H1 (cell line): ENCODE data around the gene HDGFL3. TPM values are rescaled to one million over a fixed set of nuclear protein-coding genes. Genes with fewer than 3 reads are reported as not detected.

ENCODE experiments used
- CHD7 ChIP-seq: fragments of 300-600 bp; sonication (generic); IDR thresholded peaks from 2 replicates; pipeline ENCODE4 v1.7.1; 2012; ENCODE audit warnings: low read length, moderate library complexity, mild to moderate bottlenecking, inconsistent platforms; ENCODE audit not compliant: insufficient replicate concordance
- FOSL1 ChIP-seq: IDR thresholded peaks from 2 replicates; pipeline ENCODE4 v1.6.1; 2011; ENCODE audit warnings: mild to moderate bottlenecking, low read depth, low read length, moderate library complexity; ENCODE audit not compliant: insufficient read depth
- POLR2AphosphoS5 ChIP-seq: IDR thresholded peaks from 2 replicates; pipeline ENCODE4 v1.6.1; 2011; ENCODE audit warnings: low read depth, low read length
- SIX5 ChIP-seq: IDR thresholded peaks from 2 replicates; pipeline ENCODE4 v1.6.1; 2011; ENCODE audit warnings: mild to moderate bottlenecking, low read depth, low read length
- YY1 ChIP-seq: IDR thresholded peaks from 2 replicates; pipeline ENCODE4 v1.6.1; 2011; ENCODE audit warnings: low read depth, mild to moderate bottlenecking, low read length
- ZNF274 ChIP-seq: IDR thresholded peaks from 2 replicates; pipeline ENCODE4 v1.7.0; 2012; ENCODE audit warnings: low read length, borderline replicate concordance; ENCODE audit errors: extremely low read depth
- polyA plus RNA-seq, 7 experiments: library from polyadenylated mRNA; depleted of rRNA in 3 of 7; stranded (reverse) in 5 of 7; unstranded in 2 of 7; fragments of >200 nt in 5 of 7; fragments of 200-250 nt in 2 of 7; gene quantifications; 1 replicate in 5 of 7; 2 replicates in 1 of 7; 4 replicates in 1 of 7; pipeline versions ENCODE4 v1.2.1 to v1.2.3, GENCODE V29; 2011 to 2013; ENCODE audit warnings: missing spikeins in 2 of 7, mixed read lengths in 2 of 7
- total RNA-seq: library from RNA; stranded (reverse); fragmentation: NEBNext Ultra II Directional; extraction: Animal tissue kit (Norgen Biotek cat#: 25700); gene quantifications from 2 replicates; pipeline ENCODE4 v1.2.1, GENCODE V29; 2021
- TF ChIP-seq, protein P1 (sequence below), 3 experiments: IDR thresholded peaks; 1 replicate in 2 of 3; 2 replicates in 1 of 3; pipeline versions ENCODE4 v1.5.1 to v1.6.1; 2011; ENCODE audit warnings: low read length in 3 of 3, mild to moderate bottlenecking in 3 of 3, inconsistent platforms in 2 of 3, low read depth in 1 of 3, moderate library complexity in 1 of 3; ENCODE audit not compliant: insufficient read depth in 1 of 3; ENCODE audit errors: control extremely low read depth in 1 of 3
- TF ChIP-seq, protein P2 (sequence below): IDR thresholded peaks from 2 replicates; pipeline ENCODE4 v1.6.1; 2012; ENCODE audit warnings: inconsistent platforms

The HDGFL3 gene
- total and polyA plus RNA-seq, 2 of the 8 experiments (the other 6 are each of a cell fraction or from before 2014, with no cell fraction given): 14.1 to 149 TPM

- TF ChIP-seq, protein P1, sequence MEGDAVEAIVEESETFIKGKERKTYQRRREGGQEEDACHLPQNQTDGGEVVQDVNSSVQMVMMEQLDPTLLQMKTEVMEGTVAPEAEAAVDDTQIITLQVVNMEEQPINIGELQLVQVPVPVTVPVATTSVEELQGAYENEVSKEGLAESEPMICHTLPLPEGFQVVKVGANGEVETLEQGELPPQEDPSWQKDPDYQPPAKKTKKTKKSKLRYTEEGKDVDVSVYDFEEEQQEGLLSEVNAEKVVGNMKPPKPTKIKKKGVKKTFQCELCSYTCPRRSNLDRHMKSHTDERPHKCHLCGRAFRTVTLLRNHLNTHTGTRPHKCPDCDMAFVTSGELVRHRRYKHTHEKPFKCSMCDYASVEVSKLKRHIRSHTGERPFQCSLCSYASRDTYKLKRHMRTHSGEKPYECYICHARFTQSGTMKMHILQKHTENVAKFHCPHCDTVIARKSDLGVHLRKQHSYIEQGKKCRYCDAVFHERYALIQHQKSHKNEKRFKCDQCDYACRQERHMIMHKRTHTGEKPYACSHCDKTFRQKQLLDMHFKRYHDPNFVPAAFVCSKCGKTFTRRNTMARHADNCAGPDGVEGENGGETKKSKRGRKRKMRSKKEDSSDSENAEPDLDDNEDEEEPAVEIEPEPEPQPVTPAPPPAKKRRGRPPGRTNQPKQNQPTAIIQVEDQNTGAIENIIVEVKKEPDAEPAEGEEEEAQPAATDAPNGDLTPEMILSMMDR (IDR thresholded peaks at IDR 0.05; ENCODE audit: control extremely low read depth in 1 of 3, insufficient read depth in 1 of 3, low read depth in 1 of 3, low read length in 3 of 3): no peak
- no peak for TF ChIP-seq FOSL1
- no peak for TF ChIP-seq CHD7
- no peak for TF ChIP-seq YY1
- TF ChIP-seq SIX5: no peak
- TF ChIP-seq ZNF274: no peak
- no peak for TF ChIP-seq POLR2AphosphoS5
- TF ChIP-seq, protein P2, sequence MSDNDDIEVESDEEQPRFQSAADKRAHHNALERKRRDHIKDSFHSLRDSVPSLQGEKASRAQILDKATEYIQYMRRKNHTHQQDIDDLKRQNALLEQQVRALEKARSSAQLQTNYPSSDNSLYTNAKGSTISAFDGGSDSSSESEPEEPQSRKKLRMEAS: no peak
These were observed 87.5 kb downstream of the HDGFL3 start (continued) for GRCh38 chr15:83119968-83120581.
